Retinal pigment epithelial cell (primary cell): Measurements from ENCODE around the gene SMOC2.

Experiments used
- DNase-seq: peaks from one replicate; pipeline ENCODE4 v3.0.0-alpha.2; 2010; ENCODE audit warnings: low read depth
- H3K4me3 ChIP-seq: 2 replicates; pipeline ENCODE4 v1.5.1; 2011; ENCODE audit warnings: mild to moderate bottlenecking, low read length, control low read depth, moderate library complexity
- TF ChIP-seq, protein P1 (sequence below): conservative IDR thresholded peaks from 2 replicates; pipeline ENCODE4 v1.5.1; 2011; ENCODE audit warnings: low read depth, low read length, control low read depth, inconsistent platforms

The SMOC2 gene

DNA sequence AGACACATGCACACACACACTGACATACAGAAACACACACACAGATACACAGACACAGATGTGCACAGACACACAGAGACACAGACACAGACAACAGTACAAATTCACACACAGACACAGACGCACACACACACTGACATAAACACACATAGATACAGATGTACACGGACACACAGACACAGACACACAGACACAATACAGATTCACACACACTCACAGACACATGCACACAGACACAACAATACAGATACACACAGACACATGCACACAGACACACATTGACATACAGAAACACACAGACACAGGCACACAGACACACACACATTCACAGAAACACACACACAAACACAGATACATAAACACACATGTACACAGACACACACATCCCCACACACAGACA, 183.6 kb downstream of the SMOC2 start:
- no peak for DNase-seq
- no peak overlapping the region for H3K4me3 ChIP-seq
- TF ChIP-seq, protein P1, sequence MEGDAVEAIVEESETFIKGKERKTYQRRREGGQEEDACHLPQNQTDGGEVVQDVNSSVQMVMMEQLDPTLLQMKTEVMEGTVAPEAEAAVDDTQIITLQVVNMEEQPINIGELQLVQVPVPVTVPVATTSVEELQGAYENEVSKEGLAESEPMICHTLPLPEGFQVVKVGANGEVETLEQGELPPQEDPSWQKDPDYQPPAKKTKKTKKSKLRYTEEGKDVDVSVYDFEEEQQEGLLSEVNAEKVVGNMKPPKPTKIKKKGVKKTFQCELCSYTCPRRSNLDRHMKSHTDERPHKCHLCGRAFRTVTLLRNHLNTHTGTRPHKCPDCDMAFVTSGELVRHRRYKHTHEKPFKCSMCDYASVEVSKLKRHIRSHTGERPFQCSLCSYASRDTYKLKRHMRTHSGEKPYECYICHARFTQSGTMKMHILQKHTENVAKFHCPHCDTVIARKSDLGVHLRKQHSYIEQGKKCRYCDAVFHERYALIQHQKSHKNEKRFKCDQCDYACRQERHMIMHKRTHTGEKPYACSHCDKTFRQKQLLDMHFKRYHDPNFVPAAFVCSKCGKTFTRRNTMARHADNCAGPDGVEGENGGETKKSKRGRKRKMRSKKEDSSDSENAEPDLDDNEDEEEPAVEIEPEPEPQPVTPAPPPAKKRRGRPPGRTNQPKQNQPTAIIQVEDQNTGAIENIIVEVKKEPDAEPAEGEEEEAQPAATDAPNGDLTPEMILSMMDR: no peak

DNA sequence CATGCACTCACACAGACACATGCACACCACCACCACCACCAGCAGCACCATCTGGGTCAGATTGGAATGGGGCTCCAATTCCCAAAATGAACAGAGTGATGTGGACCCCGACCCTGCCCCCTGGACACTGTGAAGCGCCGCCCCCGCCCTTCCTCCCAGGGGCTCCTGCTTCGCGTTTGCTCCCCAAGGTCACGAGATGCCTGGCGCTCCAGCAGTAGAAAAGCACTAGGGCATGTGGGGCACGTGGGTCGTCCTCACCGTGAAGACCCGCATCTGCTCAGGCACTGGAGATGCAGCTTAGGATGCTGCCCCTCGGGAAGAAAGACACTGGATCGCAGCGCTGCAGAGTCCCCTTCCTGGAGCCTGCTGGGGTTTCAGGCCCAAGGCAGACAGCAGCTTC, 184.0 kb downstream of the SMOC2 start:
- no peak for DNase-seq
- TF ChIP-seq, protein P1: no peak
- H3K4me3 ChIP-seq: no peak overlapping the region

DNA sequence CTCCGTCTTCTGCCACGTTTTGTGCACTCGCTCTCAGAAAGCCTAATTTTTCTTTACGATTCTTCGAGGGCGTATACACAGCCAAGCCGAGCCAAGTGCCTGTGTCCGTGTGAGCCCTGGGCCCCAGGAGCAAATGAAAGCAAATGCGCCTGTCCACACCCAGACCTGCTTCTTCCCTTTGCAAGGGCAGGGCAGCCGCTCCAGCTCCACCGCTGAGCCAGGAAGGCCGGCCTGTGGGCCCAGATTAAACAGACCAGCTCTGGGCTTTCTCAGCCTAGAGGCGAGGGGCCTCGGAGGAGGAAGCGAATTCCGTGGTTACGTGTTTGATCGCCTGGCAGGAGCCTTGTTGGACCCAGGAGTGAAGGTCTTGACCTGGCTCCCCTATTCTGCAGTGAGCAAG, 184.6 kb downstream of the SMOC2 start:
- TF ChIP-seq, protein P1: no peak
- no peak overlapping the region for H3K4me3 ChIP-seq
- DNase-seq: no peak

DNA sequence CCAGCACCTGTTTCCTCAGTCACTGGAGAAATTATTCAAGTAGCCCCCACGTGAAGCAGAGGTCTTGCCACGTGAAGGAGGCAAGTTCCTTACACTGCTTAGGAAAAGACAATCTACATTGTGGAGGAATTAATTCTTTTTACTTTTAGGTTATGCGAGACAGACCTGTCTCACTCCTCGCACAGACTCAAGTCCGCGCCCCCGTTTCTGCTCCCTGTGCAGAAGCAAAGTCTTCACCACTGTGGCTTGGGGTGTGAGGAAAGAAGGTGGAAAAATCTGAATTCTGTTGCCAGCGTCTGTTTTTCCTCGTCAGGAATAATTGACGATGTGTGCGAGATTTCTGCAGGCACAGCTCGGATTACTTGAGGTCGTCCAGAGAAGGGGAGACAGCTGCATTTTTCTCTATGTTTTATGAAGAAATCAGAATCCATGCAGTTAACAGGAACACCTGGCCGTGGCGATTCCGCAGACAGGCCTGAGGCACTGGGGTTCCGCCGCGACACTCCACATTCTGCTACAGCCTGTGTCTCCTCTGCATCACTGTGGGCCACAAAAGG, 185.1 kb downstream of the SMOC2 start:
- DNase-seq: no peak
- TF ChIP-seq, protein P1: no peak
- H3K4me3 ChIP-seq: no peak overlapping the region

DNA sequence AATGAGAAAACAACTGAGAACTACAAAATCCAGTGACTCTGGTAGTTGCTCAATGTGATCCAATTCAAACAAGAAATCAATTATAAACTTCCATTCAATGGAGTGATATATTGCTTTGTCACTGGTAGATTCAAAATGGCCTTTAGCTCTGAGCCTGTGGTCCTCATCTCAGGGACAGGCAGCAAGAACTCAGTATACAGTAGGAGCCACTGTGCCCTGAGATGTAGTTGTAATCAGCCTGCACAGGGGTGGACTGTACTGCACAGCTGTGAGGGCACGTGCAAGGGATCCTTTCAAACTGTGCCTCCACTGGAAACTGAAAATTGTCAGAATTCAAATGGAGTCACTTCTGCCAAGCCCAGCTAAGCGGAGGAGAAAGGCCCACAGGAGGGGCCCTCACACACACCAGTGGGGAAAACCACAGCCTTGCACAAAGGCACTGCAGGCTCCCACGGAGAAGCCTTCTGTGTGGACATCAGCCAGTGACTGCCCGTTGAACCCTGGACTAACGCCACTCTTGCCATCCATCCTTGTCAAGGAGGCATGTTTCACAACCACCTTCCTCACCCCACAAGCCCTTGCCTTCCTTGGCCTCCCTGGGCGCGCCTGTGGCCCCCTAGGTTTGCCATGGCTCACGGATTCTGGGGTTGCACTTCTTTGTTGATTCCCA, 186.7 kb downstream of the SMOC2 start:
- H3K4me3 ChIP-seq: no peak overlapping the region

DNA sequence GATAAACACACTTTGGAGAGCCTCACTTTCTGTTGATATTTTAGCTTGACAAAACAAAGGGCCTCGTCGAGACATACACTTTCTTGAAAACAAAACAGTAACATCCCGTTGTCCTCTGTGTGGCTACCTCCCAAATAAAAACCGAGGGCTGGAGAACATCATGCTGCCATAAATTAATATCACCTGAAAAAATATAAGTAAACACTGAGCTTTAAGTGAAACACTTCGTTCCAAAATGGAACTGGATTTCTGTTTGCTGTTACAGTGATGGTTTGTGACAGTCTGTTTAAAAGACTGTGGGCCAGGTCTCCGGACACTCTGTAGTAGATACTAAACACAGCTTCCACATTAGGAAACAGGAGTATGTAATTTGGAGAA, 187.2 kb downstream of the SMOC2 start:
- H3K4me3 ChIP-seq: no peak overlapping the region
- TF ChIP-seq, protein P1: no peak
- no peak for DNase-seq

More for the DNA sequence above, 186.7 kb downstream of the SMOC2 start:
- TF ChIP-seq, protein P1: no peak
- no peak for DNase-seq

DNA sequence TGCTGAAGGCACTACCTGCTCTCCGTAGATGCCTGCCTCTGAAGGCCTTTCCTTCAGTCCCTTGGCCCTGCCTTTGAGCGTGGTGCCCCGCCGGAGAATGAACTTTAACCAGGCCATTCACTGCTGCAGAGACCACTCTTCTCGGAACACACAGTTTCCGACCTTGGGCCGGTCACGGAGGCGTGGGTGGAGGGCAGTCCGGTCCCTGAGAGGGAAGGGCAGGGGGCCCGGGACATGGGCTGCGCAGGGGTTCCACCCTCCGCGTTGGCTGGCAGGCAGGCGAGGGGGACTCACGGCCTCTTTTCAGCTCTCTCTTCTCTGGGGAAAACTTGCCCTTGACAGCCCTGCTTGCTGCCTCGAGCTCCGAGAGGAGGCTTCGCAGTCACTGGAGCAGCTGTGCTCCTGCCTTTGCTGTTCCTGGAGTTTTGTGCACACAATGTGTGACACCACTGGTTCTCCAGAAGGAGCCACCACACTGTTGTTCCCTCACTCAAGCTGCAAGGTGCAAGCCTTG, 187.8 kb downstream of the SMOC2 start:
- TF ChIP-seq, protein P1: no peak
- no peak overlapping the region for H3K4me3 ChIP-seq
- DNase-seq: no peak
